Stimulated activated CD4-positive, alpha-beta T cell treated with anti-CD3 and anti-CD28 coated beads, TNF-alpha, amount 100 ng/mL, for 1 hour (primary cell): ENCODE data around the gene GALNT14.
"Not testable (repeated sequence)": the region's sequence is repeated elsewhere in the genome, so short reads cannot be mapped to it uniquely, and the experiment has no call there.

Source experiments
- DNase-seq, 3 donors: peaks; one replicate each; pipeline ENCODE4 v3.0.0-alpha.2; 2020; ENCODE audit warnings: low read depth in 3 of 3, low spot score in 1 of 3

The GALNT14 gene

GRCh38 chr2:30904437-30904836 is 233.8 kb downstream of the GALNT14 start:
- not testable (repeated sequence) for DNase-seq

- no peak for DNase-seq
Measured at GRCh38 chr2:30903326-30903725, 234.9 kb downstream of the GALNT14 start.

GRCh38 chr2:30900381-30900780 is 237.9 kb downstream of the GALNT14 start:
- DNase-seq = no peak

- no peak for DNase-seq
Measured at GRCh38 chr2:30899516-30900054, 238.7 kb downstream of the GALNT14 start.

GRCh38 chr2:30897539-30897938 is 240.7 kb downstream of the GALNT14 start:
- no peak for DNase-seq

- no peak for DNase-seq
Measured at GRCh38 chr2:30894498-30895119, 243.6 kb downstream of the GALNT14 start.

- no peak for DNase-seq
Measured at GRCh38 chr2:30888852-30889409, 249.3 kb downstream of the GALNT14 start.

- DNase-seq = no peak
Measured at GRCh38 chr2:30886080-30886479, 252.2 kb downstream of the GALNT14 start.

GRCh38 chr2:30883822-30884221 is 254.4 kb downstream of the GALNT14 start:
- DNase-seq = no peak

- DNase-seq = no peak
Measured at GRCh38 chr2:30883184-30883583, 255.1 kb downstream of the GALNT14 start.

- no peak for DNase-seq
Measured at GRCh38 chr2:30880516-30880915, 257.7 kb downstream of the GALNT14 start.

- DNase-seq = no peak
Measured at GRCh38 chr2:30877833-30878232, 260.4 kb downstream of the GALNT14 start.

- DNase-seq = no peak
Measured at GRCh38 chr2:30872797-30873196, 265.4 kb downstream of the GALNT14 start.

GRCh38 chr2:30871980-30872789 is 266.1 kb downstream of the GALNT14 start:
- DNase-seq = no peak

- DNase-seq = no peak
Measured at GRCh38 chr2:30871440-30871839, 266.8 kb downstream of the GALNT14 start.

GRCh38 chr2:30869988-30870387 is 268.3 kb downstream of the GALNT14 start:
- no peak for DNase-seq

- no peak for DNase-seq
Measured at GRCh38 chr2:30867385-30867784, 270.9 kb downstream of the GALNT14 start.

- DNase-seq = no peak
Measured at GRCh38 chr2:30866974-30867373, 271.3 kb downstream of the GALNT14 start.

- DNase-seq = no peak
Measured at GRCh38 chr2:30865892-30866681, 272.2 kb downstream of the GALNT14 start.

- no peak for DNase-seq
Measured at GRCh38 chr2:30865243-30865642, 273.0 kb downstream of the GALNT14 start.

GRCh38 chr2:30862054-30862651 is 276.1 kb downstream of the GALNT14 start:
- peak in 1 of 3 donors; percentile 3 for DNase-seq
